IPS-18c (cell line): ENCODE results near the gene INTS1.

Experiments used
- H3K4me3 ChIP-seq: 2 replicates; pipeline ENCODE4 v1.7.0; 2013; ENCODE audit warnings: low read depth, mild to moderate bottlenecking, low read length, moderate library complexity; ENCODE audit not compliant: insufficient read depth
- H3K9me3 ChIP-seq: one replicate; pipeline ENCODE4 v1.6.1; 2013; ENCODE audit warnings: mild to moderate bottlenecking, low read length, moderate library complexity; ENCODE audit not compliant: control insufficient read depth, insufficient read depth

Gene INTS1

DNA sequence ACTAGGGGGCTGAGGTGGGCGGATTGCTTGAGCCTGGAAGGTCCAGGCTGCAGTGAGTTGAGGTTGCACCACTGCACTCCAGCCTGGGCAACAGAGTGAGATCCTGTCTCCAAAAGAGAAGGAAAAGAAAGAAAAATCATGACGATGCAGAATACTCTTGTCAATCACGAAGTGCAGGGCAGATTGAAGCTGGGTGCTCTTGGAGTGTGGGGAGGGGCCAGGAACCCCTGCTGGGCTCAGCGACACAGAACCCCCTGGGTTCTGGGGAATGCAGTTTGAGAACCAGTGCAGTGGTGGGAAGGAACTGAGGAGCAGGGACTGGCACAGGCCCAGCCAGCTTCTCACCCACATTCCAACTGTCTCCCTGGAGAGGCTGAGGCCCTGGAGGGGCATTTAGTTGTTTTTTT, 10.8 kb upstream of the INTS1 start:
- Histone ChIP-seq H3K4me3 (no peak overlapping the region), H3K9me3 (peaks cover 3% of the 10 kb centered on the region)

DNA sequence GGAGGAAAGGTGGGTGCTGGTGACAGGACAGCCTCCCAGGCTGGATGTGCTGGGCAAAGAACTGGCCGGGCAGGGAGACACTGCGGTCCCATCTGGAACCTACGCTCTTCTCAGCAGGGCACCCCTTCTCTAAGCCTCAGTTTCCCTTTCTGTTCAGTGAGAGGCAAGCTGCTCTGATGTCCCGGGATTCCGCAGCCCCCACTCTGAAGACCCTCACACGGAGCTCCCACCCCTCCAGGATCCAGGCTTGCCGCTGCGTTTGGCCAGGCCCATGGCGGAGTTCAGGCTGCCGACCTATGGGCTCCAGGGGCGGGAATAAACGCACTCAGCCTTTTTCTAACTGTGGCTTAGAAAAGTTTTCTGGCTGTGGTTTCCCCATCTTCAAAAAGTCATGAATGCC, 10.2 kb upstream of the INTS1 start:
- H3K9me3 ChIP-seq = peaks cover 3% of the 10 kb centered on the region
- H3K4me3 ChIP-seq = no peak overlapping the region

DNA sequence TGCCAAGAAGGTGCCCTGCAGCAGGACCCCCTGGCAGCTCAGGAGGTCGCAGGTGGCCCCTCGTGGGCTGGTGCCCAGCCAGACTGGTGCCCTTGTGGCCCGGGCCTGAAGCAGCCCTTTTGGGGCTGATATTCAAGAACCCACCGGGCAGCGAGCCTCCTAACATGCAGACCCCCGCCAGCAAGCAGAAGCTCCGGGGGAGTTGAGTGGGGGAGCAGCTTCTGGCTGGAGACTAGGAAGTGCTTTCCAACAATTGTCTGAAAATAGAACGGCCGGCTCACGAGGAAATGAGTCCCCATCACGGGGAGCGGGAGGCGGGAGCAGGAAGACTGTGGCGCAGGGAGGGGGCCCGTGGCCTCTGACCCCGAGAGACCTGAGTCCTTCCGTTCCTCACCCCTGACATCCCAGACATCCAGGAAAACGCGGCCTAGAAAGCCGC, 9.5 kb upstream of the INTS1 start:
- Histone ChIP-seq H3K4me3 (no peak overlapping the region), H3K9me3 (peaks cover 1% of the 10 kb centered on the region)

GRCh38 chr7:1512781-1513656, 8.8 kb upstream of the INTS1 start:
- no peaks in the 10 kb centered on the region for H3K9me3 ChIP-seq
- no peak overlapping the region for H3K4me3 ChIP-seq

- Histone ChIP-seq H3K9me3 (no peaks in the 10 kb centered on the region), H3K4me3 (no peak overlapping the region)
Observed at GRCh38 chr7:1511444-1512422, 7.5 kb upstream of the INTS1 start.

DNA sequence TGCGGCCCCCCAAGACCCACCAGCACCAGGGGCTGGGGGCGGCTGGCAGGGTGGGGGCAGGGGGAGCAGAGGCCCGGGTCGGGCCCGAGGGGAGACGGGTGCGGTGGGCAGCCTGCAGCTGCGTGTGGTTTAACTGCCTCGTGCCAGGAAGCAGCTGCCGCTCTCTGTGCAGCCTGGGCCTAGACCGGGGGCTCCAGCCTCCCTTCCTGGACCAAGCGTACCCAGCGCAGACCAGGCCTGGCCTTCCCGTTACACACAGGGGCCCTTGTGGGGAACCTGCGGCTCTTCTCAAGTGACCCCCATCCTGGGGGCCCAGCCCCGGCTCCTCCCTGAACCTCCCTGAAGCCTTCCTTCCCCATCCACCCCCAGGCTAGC, 6.6 kb upstream of the INTS1 start:
- H3K4me3 ChIP-seq = no peak overlapping the region
- peaks cover 2% of the 10 kb centered on the region for H3K9me3 ChIP-seq

DNA sequence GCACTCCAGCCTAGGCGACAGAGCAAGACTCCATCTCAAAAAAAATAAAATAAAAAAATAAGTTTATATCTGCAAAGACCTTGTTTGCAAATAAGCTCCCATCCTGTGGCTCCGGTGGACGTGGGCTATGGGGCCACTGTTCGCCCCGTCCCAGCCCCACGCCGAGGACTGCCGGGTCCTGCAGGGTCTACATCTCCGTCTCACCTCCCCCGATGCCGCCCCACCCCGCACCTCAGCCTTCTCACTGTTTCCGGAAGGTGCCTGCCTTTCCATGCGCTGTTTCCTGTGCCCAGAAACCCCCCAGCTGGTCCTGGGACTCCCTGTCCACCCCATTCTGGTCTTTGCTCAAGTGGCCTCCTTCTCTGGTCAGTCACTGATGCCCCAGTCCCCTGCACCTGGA, 5.0 kb upstream of the INTS1 start:
- Histone ChIP-seq H3K9me3 (peaks cover 4% of the 10 kb centered on the region), H3K4me3 (no peak overlapping the region)

DNA sequence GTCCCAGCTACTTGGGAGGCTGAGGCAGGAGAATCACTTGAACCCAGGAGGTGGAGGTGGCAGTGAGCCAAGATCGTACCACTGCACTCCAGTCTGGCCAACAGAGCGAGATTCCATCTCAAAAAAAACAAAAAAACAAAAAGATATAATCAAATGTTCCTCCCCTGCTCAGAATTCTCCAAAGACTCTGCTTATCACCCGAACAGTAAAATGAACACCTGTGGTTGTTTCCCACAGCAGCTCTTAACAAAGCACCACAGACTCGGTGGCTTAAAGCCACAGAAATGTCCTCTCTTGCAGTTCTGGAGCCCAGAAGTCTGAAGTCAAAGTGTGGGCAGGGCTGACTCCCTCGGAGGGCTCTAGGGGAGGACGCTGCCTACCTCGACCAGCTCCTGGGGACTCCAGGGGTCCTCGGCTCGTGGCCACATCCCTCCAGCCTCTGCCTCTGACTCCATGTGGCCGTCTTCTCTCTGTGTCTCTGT, 4.1 kb upstream of the INTS1 start:
- peaks cover 4% of the 10 kb centered on the region for H3K9me3 ChIP-seq
- H3K4me3 ChIP-seq = no peak overlapping the region

- no peak overlapping the region for H3K4me3 ChIP-seq
- H3K9me3 ChIP-seq = peaks cover 4% of the 10 kb centered on the region
Observed at GRCh38 chr7:1505731-1506550, 1.8 kb upstream of the INTS1 start.

DNA sequence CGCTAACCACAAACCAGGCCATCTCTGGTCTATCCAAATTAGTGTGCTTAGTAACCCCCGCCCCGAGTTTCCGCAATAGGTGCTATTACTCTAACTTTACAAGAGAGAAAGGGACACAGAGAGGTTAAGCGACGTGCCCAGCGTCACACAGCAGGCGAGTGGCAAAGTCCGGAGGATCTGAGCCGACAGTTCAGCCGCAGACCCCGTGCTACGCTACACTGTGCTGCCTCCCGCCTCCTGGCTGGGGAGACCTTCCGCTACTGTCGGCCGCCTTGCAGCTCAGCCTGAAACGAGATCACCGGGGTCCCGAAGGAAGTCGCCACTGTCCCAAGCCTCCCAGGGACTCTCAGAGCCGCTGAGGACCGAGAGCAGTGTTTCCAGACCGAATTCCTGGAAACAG, 799 bp downstream of the INTS1 start:
- Histone ChIP-seq H3K9me3 (peaks cover 4% of the 10 kb centered on the region), H3K4me3 (peak overlapping the region; percentile 88)

DNA sequence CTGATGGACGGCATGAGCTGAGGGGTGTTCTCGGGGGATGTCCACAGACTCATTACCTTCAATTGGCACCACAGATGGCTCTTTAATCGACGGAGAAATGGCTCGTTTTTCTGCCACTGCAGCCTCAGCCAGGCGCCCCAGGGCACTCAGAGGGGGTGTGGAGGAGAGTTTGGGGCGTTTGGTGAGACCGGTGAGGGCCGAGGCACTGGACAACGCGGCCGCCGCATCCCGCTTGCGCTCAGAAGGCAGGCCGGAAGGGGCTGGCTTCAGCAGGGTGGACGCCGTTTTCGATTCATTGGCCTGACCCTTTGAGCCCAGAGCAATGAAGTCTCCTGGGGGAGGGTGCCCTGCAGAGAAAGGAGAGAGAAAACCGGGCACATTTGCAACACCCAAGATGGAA, 1.3 kb downstream of the INTS1 start:
- peaks cover 4% of the 10 kb centered on the region for H3K9me3 ChIP-seq
- H3K4me3 ChIP-seq = peak overlapping the region; percentile 88

DNA sequence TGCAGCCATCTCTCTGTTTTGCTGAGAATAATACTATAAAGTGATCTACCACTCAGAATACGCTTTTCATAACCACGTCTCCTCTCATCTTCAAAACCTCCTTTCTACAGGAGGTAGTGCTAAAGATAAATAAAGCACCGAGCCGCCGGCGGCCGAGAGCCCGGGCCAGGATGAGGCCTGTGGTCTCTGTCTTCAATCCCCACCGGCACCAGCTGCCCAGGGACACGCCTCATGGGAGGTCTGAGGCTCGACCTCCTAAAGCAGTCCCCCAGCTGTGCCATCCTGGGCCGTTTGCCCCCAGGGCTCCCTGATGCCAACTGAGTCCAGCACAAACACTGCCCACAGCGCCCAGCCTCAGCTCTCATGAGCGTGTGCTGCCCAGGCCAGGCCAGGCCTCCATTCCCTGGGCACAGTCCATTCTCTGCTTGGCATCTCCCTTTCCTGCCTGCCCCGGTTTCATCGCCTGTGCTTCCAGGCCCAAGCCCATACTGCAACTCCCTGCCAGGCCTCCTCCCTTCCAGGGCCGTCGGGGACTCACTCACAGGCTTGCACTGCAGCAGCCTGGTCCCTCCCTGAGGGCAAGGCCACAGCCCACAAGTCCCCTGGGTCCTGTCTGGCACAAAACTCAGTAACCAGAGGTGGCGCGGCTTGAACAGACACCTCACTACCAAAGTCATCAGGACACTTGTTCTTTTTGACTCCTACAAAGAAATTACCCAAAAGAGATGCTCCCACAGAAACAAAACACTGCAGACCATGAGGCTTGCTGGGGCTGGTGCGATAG, 2.5 kb downstream of the INTS1 start:
- Histone ChIP-seq H3K9me3 (peaks cover 4% of the 10 kb centered on the region), H3K4me3 (no peak overlapping the region)

- Histone ChIP-seq H3K9me3 (peaks cover 2% of the 10 kb centered on the region), H3K4me3 (no peak overlapping the region)
Observed at GRCh38 chr7:1500064-1500807, 4.0 kb downstream of the INTS1 start.

DNA sequence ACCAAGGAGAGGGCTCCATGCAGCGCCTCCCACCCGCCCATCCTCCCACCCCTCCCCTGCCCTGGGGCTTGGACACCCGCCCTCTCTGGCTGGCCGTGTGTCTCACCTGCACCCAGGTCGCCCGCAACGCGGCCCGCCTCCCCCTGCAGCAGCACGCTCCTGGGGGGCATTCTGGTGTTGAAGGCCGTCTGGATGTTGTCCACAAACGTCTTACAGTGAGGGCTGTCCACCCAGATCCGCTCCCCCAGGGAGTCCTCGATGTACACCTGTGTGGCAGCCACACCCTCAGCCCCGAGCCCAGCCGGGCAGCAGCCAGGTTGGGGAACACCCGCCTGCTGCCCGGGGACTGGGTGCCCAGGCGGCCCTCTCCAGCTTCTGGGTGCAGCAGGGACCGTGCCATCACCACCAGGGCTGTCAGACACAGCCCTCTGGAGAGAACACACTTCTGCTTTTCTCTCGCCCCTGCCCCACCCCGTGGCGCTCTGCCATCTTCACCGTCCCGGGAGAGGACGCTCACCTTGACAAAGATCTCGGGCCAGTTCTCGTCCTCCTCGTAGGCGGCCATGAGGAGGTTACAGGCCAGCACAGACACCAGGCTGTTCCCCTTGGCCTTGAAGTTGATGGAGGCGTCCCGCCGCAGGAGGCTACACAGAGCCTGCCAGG, 4.7 kb downstream of the INTS1 start:
- Histone ChIP-seq H3K4me3 (no peak overlapping the region), H3K9me3 (no peaks in the 10 kb centered on the region)
